ENCODE results near the gene AP5B1.

GRCh38 chr11:65743681-65744025 is 37.1 kb downstream of the AP5B1 start:
- TF ChIP-seq, protein P1, sequence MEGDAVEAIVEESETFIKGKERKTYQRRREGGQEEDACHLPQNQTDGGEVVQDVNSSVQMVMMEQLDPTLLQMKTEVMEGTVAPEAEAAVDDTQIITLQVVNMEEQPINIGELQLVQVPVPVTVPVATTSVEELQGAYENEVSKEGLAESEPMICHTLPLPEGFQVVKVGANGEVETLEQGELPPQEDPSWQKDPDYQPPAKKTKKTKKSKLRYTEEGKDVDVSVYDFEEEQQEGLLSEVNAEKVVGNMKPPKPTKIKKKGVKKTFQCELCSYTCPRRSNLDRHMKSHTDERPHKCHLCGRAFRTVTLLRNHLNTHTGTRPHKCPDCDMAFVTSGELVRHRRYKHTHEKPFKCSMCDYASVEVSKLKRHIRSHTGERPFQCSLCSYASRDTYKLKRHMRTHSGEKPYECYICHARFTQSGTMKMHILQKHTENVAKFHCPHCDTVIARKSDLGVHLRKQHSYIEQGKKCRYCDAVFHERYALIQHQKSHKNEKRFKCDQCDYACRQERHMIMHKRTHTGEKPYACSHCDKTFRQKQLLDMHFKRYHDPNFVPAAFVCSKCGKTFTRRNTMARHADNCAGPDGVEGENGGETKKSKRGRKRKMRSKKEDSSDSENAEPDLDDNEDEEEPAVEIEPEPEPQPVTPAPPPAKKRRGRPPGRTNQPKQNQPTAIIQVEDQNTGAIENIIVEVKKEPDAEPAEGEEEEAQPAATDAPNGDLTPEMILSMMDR (conservative IDR thresholded peaks at IDR 0.05; ENCODE audit: low read depth in 2 of 2): no peak
- TF ChIP-seq, protein P2, sequence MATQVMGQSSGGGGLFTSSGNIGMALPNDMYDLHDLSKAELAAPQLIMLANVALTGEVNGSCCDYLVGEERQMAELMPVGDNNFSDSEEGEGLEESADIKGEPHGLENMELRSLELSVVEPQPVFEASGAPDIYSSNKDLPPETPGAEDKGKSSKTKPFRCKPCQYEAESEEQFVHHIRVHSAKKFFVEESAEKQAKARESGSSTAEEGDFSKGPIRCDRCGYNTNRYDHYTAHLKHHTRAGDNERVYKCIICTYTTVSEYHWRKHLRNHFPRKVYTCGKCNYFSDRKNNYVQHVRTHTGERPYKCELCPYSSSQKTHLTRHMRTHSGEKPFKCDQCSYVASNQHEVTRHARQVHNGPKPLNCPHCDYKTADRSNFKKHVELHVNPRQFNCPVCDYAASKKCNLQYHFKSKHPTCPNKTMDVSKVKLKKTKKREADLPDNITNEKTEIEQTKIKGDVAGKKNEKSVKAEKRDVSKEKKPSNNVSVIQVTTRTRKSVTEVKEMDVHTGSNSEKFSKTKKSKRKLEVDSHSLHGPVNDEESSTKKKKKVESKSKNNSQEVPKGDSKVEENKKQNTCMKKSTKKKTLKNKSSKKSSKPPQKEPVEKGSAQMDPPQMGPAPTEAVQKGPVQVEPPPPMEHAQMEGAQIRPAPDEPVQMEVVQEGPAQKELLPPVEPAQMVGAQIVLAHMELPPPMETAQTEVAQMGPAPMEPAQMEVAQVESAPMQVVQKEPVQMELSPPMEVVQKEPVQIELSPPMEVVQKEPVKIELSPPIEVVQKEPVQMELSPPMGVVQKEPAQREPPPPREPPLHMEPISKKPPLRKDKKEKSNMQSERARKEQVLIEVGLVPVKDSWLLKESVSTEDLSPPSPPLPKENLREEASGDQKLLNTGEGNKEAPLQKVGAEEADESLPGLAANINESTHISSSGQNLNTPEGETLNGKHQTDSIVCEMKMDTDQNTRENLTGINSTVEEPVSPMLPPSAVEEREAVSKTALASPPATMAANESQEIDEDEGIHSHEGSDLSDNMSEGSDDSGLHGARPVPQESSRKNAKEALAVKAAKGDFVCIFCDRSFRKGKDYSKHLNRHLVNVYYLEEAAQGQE (IDR thresholded peaks at IDR 0.05; ENCODE audit: unreplicated experiment): no peak

Measured in GM23338 (cell line).